ENCODE results near the gene DIAPH3.

DIAPH3 gene

GRCh38 chr13:59801107-59801880 is 362.4 kb downstream of the DIAPH3 start:
- DNase-seq (ENCODE audit: insufficient read length, low spot score) (no peak), FAIRE-seq (no peak)

DNA sequence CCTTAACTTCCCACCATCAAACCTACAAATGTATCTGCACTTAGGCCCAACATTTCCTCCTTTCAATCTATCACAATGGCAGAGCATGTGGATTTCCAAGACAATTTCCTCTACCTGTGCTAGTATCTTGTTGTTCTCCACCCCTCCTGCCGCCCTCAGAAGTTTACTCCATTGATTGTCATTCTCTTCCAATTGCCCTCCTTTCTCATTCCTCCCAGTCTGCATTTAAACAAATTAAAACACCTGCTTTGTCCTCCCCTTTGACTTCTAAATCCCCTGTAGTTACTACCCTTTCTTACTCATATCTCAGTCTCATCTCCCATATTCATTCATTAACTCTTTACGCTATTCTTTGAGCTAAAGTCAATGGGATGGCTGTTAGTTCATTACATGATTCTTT is 370.6 kb downstream of the DIAPH3 start:
- DNase-seq (ENCODE audit: insufficient read length, low spot score) (no peak), FAIRE-seq (no peak)

DNA sequence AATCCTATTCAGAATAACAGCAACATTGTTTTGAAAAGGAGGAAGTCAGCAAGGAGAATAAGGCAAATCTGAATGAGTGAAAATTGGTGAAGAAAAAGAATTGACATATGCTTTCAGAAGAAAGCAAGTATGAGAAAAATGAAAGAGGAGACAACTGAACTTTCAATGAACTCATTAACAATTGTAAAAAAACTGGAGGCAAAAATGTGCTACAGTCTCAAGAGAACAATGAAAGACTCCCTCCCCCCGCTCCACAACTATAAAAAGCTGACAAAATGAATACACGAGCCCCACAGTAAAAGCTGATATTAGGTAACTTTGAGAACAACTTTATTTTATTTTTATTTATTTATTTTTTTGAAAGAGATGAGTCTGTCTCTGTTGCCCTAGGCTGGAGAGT is 373.1 kb downstream of the DIAPH3 start:
- DNase-seq (ENCODE audit: insufficient read length, low spot score) (no peak), FAIRE-seq (no peak)

DNA sequence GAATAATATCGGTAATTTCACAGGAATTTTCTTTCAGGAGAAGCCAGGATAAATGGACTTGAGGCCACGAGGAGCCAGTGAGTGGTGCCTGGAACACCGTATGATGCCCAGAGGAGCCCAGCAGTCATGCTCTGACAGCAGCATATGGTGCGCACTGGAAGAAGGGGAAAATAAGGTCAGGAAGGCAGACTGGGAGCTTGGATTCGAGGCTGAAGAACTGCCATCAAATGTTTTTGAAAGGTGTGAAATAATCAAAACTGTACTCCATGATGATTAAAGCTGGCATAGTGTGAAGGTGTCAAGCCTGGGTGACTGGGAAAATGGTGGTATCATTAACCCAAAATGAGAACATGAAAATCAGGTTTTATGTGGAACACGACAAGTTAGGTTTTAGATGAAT is 374.2 kb downstream of the DIAPH3 start:
- no peak for FAIRE-seq
- no peak for DNase-seq (ENCODE audit: insufficient read length, low spot score)

DNA sequence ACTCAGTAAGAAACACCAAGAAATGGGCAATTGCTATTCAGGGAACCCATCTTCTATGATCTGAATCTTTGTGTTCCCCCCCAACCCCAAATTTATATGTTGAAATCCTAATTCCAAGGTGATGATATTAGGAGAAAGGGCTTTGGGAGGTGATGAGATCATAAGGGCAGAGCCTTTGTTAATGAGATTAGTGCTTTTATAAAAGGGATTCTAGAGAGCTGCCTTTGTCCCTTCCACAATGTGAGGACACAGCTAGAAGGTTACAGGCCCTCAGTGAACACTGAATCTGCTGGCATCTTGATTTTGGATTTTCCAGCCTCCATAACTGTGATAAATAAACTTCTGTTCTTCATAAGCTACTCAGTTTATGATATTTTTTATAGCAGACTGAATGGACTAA is 376.0 kb downstream of the DIAPH3 start:
- no peak for DNase-seq (ENCODE audit: insufficient read length, low spot score)
- FAIRE-seq = no peak

DNA sequence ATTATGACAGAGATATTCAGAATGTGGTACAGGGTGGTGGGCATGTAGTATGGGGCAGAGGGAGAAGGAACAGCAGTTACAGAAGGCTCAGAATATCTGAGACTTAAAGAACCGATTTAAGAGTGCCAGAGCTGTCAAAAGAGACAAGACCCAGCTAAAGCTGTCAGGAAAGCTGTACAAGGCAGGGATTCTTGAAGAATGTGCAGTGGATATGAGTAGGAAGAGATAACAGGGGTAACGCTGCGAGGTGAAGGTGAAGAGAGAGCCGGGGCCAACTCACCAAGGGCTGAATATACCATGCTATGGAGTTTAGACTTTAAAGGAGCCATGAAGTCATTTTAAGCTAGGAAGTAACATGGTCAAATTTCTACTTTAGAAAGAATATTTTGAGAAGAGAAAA is 381.0 kb downstream of the DIAPH3 start:
- no peak for DNase-seq (ENCODE audit: insufficient read length, low spot score)
- FAIRE-seq = no peak

DNA sequence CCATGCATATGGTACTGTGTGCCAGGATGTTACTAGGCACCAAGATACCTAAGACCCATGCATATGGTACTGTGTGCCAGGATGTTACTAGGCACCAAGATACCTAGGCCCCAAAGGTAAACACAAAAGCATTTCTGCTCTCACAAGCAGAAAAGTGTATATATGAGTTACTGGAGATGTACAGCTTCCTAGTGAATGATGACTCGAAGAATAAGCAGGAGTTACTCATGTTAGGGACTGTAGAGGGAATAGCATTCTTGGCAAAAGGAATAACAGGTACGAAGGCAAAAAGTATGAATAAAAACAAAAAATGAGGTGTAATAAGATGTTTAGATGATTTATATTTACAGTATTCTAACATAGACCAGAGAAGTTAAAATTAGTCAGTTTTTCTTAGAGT is 383.7 kb downstream of the DIAPH3 start:
- DNase-seq (ENCODE audit: insufficient read length, low spot score) (no peak), FAIRE-seq (no peak)

GRCh38 chr13:59776924-59777690 is 386.6 kb downstream of the DIAPH3 start:
- no peak for FAIRE-seq
- peak; percentile 5 for DNase-seq (ENCODE audit: insufficient read length, low spot score)

DNA sequence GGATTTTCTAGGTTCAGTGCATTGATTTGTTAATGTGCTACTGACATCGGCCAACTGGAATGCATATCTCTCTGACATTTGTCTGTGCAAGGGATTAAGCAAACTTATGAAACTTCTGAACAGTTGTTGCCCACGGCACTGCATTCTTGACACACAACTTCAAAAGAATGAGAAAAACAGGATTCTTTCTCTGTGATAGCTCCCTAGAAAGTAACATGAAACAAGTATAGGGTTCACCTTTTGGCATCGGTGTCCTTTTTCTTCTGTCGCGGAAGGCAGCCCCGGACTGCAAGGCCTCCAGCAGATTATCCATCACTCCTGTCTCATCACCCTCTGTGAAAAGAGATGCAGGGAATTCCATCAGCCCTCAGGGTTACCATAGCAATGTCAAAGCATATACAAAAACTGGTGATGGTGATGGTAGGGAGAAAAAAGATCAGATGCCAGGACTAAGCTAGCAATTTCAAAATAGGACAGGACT is 389.2 kb downstream of the DIAPH3 start:
- DNase-seq (ENCODE audit: insufficient read length, low spot score) (peak; percentile 12), FAIRE-seq (no peak)

- no peak for FAIRE-seq
- no peak for DNase-seq (ENCODE audit: insufficient read length, low spot score)
Measured at GRCh38 chr13:59771272-59771671, 392.5 kb downstream of the DIAPH3 start.

DNA sequence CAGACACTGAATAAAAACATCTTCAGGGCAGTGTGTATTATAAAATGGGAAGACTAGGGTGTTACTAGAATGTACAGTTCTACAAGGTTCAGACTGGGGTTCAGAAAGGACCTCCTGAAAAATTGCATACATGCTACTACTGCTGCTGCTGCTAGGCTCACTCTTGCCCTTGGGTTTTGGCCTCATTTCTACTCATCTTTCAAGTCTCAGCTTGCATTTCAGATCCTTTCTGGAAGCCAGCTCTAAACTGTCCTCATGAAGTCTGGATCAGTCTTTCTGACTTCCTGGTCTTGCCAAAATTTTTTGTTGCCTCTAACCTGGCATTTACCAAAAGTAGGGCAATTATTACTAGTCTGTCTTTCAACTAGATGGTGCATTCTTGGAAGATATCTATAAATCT is 393.3 kb downstream of the DIAPH3 start:
- no peak for FAIRE-seq
- DNase-seq (ENCODE audit: insufficient read length, low spot score) = no peak

DNA sequence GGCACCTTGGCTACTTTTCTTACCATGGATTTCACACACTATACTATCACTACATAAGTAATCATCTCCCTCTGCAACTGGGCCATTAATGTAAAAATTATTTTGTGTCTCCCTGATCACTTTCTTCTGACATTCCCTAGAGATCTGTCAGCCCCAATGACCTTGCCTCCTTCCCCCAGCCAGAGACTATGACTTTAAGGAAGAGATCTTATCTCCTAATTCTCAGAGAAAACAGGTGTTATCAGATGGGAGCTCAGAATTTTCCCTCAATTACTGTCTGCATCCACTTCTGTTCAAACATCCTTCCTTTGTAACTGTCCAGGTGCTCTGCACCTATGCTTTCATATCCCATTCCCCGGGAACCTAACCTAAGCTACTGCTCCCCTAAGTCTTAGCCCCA is 397.5 kb downstream of the DIAPH3 start:
- FAIRE-seq (no peak), DNase-seq (ENCODE audit: insufficient read length, low spot score) (no peak)

- DNase-seq (ENCODE audit: insufficient read length, low spot score) (no peak), FAIRE-seq (no peak)
Measured at GRCh38 chr13:59755632-59756290, 408.0 kb downstream of the DIAPH3 start.

DNA sequence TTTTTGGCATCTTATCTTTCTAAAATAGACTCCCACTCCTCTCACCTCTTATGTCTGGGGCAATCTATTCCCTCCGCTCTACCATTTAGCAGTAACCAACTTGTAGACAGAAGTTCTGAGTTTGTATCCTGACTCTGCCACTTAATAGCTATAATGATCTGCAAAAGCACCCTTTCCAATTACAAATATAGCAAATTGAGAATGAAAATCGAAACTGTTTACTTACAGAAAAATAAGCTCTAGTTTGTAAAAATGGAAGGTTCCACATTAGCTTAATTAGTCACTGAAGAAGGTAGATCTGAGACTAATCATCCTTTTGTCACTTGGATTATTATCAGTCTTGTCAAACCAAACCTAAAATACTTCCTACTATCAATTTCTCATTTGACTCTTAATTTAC is 409.3 kb downstream of the DIAPH3 start:
- FAIRE-seq (no peak), DNase-seq (ENCODE audit: insufficient read length, low spot score) (no peak)

- FAIRE-seq = no peak
- no peak for DNase-seq (ENCODE audit: insufficient read length, low spot score)
Measured at GRCh38 chr13:59750860-59751259, 412.9 kb downstream of the DIAPH3 start.

DNA sequence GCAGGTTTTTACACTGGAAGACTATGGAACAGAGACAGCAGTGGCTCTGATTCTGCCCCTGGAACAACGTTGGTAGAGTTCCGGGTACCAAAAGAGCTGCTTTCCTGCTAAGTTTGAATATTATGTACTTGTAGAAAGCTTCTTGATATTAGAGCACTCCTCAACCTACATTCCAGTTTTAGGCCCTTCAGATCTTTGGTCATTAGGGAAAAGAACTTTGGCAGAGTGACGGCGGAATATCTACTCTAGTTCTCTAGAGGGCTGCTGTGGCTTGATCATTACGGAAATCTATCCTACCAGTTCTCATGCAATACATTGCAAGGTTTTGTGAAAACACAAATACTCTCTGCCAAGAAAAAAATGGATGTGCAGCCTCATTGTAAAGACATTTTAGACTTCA is 415.7 kb downstream of the DIAPH3 start:
- no peak for FAIRE-seq
- DNase-seq (ENCODE audit: insufficient read length, low spot score) = no peak

- DNase-seq (ENCODE audit: insufficient read length, low spot score) (no peak), FAIRE-seq (no peak)
Measured at GRCh38 chr13:59747529-59747928, 416.2 kb downstream of the DIAPH3 start.

DNA sequence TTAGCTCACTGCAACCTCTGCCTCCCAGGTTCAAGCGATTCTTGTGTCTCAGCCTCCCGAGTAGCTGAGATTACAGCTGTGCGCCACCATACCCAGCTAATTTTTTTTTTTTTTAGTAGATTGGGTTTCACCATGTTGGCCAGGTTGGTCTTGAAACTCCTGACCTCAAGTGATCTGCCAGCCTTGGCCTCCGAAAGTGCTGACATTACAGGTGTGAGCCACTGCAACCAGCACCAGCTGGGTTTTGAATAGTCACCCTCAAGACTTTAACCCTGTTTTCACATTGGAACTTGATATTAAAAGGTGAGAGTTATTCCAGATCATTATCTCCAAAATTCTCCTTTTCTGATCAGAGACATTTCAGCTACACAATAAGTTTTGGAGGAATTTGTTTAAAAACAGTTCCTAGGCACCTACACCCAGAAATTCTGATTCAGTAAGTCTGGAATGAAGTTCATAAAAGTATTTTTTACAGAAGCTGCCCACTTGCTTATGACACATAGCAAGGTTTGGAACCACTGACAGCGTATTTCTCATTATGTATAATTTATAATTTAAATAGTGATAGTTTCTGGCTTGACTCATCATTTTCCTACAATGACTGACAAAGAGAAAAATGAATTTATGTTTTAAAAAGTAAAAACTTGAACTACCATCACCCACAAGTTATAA is 417.3 kb downstream of the DIAPH3 start:
- FAIRE-seq (no peak), DNase-seq (ENCODE audit: insufficient read length, low spot score) (no peak)

GRCh38 chr13:59745392-59745788 is 418.3 kb downstream of the DIAPH3 start:
- DNase-seq (ENCODE audit: insufficient read length, low spot score) (no peak), FAIRE-seq (no peak)

DNA sequence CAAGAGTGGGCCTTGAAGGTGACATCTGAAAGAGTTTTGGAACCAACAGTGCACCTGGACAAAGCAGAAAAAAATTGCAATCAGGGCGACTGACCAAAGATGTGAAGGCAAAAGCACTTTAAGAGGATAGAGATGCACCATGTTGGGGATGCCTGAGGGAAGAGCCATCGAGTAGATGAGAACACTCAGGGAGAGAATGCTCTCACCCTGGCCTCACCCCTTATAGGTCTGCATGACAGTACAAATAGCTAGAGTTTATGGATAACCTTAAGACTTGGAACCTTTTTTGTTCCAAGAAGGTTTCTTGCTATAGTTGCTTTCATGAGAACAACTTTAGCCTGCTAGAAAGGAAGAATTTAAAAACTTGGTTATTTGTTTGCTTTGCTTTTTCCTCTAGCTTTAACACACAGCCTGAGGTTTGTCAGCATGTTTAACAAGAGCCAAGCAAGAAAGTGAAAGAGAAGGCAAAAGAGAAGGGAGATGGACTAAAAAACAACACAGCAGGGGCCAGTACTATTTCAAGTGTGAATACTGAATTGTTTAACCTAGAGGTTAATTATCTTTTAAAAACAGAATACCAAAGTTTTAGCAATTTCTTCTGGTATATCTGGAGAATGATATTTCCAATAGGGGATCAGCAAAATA is 418.9 kb downstream of the DIAPH3 start:
- DNase-seq (ENCODE audit: insufficient read length, low spot score) (no peak), FAIRE-seq (no peak)

DNA sequence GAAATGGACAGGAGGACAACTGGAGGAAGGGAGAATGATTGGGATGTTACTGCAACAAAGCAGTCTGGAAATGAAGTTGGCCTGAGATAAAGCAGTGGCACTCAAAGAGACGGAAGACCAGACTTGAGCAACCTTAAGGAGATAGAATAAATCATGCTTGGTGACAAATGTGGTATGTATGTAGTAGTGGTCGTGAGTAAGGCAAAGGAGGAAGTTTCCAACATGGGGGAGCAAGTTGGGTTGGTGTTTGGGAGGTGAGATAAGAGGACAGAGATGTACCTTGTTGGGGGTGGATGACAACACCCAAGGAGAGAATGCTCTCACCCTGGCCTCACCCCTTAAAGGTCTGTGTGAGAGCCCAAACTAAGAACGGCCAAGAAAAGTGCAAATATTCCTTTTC is 420.5 kb downstream of the DIAPH3 start:
- DNase-seq (ENCODE audit: insufficient read length, low spot score) = no peak
- FAIRE-seq = no peak

Data from HTR-8/SVneo (cell line).